ENCODE data around the gene ZFX.
"Not testable (repeated sequence)": the region's sequence is repeated elsewhere in the genome, so short reads cannot be mapped to it uniquely, and the experiment has no call there.

ZFX gene

GRCh38 chrX:24149351-24150050 is at the start of gene ZFX:
TSS of gene ZFX (plus strand) at chrX:24149729. CDS start at chrX:24172743, 23,014 bp downstream.
- DNase-seq (ENCODE audit: low read depth), result no peak

- DNase-seq (ENCODE audit: low read depth), result no peak
Measured at GRCh38 chrX:24100713-24101112, 48.8 kb upstream of the ZFX start.

- DNase-seq (ENCODE audit: low read depth), result no peak
Measured at GRCh38 chrX:24110069-24110468, 39.5 kb upstream of the ZFX start.

GRCh38 chrX:24113181-24113580 is 36.3 kb upstream of the ZFX start:
- peak; percentile 45 for DNase-seq (ENCODE audit: low read depth)

GRCh38 chrX:24117258-24117657 is 32.3 kb upstream of the ZFX start:
- peak; percentile 68 for DNase-seq (ENCODE audit: low read depth)

- no peak for DNase-seq (ENCODE audit: low read depth)
Measured at GRCh38 chrX:24124244-24124799, 25.2 kb upstream of the ZFX start.

- no peak for DNase-seq (ENCODE audit: low read depth)
Measured at GRCh38 chrX:24125028-24125612, 24.4 kb upstream of the ZFX start.

GRCh38 chrX:24131476-24131875 is 18.1 kb upstream of the ZFX start:
- DNase-seq (ENCODE audit: low read depth), result no peak

GRCh38 chrX:24133312-24133711 is 16.2 kb upstream of the ZFX start:
- DNase-seq (ENCODE audit: low read depth), result no peak

GRCh38 chrX:24135768-24136167 is 13.8 kb upstream of the ZFX start:
- not testable (repeated sequence) for DNase-seq (ENCODE audit: low read depth)

- no peak for DNase-seq (ENCODE audit: low read depth)
Measured at GRCh38 chrX:24137192-24137591, 12.3 kb upstream of the ZFX start.

GRCh38 chrX:24143982-24144381 is 5.5 kb upstream of the ZFX start:
- DNase-seq (ENCODE audit: low read depth), result not testable (repeated sequence)

- no peak for DNase-seq (ENCODE audit: low read depth)
Measured at GRCh38 chrX:24144528-24144927, 5.0 kb upstream of the ZFX start.

- DNase-seq (ENCODE audit: low read depth), result no peak
Measured at GRCh38 chrX:24145303-24146186, 4.0 kb upstream of the ZFX start.

GRCh38 chrX:24146283-24146949 is 3.1 kb upstream of the ZFX start:
- no peak for DNase-seq (ENCODE audit: low read depth)

- DNase-seq (ENCODE audit: low read depth), result no peak
Measured at GRCh38 chrX:24147165-24147564, 2.4 kb upstream of the ZFX start.

- no peak for DNase-seq (ENCODE audit: low read depth)
Measured at GRCh38 chrX:24148121-24148520, 1.4 kb upstream of the ZFX start.

GRCh38 chrX:24148535-24149350 is 786 bp upstream of the ZFX start:
- DNase-seq (ENCODE audit: low read depth), result peak; percentile 75

GRCh38 chrX:24150051-24150790 is 692 bp downstream of the ZFX start:
- DNase-seq (ENCODE audit: low read depth), result peak; percentile 88

- no peak for DNase-seq (ENCODE audit: low read depth)
Measured at GRCh38 chrX:24150898-24151297, 1.4 kb downstream of the ZFX start.

All from GM04504 (cell line).